Measurements from ENCODE around the gene PLXNA4.

DNA sequence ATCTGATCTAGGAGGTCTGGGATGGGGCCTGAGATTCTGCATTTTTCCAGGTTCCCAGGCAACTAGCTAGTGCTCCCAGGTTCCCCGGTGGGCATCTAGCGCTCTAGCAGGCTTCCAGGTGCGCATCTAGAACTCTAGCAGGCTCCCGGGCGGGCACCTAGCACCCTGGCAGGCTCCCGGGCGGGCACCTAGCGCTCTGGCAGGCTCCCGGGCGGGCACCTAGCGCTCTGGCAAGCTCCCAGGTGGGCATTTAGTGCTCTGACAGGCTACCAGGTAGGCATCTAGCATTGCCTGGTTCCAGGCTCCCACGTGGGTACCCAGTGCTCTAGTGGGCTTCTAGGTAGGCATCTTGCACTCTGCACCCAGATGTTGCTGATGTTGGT, 414.7 kb downstream of the PLXNA4 start:
- TF ChIP-seq ETV6 (IDR thresholded peaks at IDR 0.05; ENCODE audit: borderline replicate concordance in 1 of 2, low read depth in 2 of 2, low read length in 1 of 2): no peak
- TF ChIP-seq ETV6 (CRISPR knock-in tag; IDR thresholded peaks at IDR 0.05; ENCODE audit: borderline replicate concordance): no peak
- TF ChIP-seq, protein P1, sequence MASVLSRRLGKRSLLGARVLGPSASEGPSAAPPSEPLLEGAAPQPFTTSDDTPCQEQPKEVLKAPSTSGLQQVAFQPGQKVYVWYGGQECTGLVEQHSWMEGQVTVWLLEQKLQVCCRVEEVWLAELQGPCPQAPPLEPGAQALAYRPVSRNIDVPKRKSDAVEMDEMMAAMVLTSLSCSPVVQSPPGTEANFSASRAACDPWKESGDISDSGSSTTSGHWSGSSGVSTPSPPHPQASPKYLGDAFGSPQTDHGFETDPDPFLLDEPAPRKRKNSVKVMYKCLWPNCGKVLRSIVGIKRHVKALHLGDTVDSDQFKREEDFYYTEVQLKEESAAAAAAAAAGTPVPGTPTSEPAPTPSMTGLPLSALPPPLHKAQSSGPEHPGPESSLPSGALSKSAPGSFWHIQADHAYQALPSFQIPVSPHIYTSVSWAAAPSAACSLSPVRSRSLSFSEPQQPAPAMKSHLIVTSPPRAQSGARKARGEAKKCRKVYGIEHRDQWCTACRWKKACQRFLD (CRISPR knock-in tag; IDR thresholded peaks at IDR 0.05): no peak
- no peak for TF ChIP-seq ZNF274 (IDR thresholded peaks at IDR 0.05; ENCODE audit: borderline replicate concordance, low read depth, low read length)
- no peak for TF ChIP-seq POLR2AphosphoS5 (IDR thresholded peaks at IDR 0.05; ENCODE audit: control insufficient read depth, insufficient read depth, low read depth, low read length)
- TF ChIP-seq NFE2L1 (tag; IDR thresholded peaks at IDR 0.05; ENCODE audit: borderline replicate concordance, low read depth): no peak
